Measurements from ENCODE around the gene GDF15.

- TF ChIP-seq CTCF (conservative IDR thresholded peaks at IDR 0.05; ENCODE audit: low read length) (no peak), EZH2phosphoT487 (IDR thresholded peaks at IDR 0.05; ENCODE audit: borderline replicate concordance) (no peak)
Measured at GRCh38 chr19:18392926-18393325, 7.0 kb downstream of the GDF15 start.

Data from Loucy (cell line).